Measurements from ENCODE around the gene CENPK. TPM values are rescaled to one million over a fixed set of nuclear protein-coding genes. Genes with fewer than 3 reads are reported as not detected.
"Not testable (repeated sequence)": the region's sequence is repeated elsewhere in the genome, so short reads cannot be mapped to it uniquely, and the experiment has no call there.

Gene CENPK
- polyA plus RNA-seq, 3 donors = 30.3 to 41.9 (median 33.2) TPM

DNA sequence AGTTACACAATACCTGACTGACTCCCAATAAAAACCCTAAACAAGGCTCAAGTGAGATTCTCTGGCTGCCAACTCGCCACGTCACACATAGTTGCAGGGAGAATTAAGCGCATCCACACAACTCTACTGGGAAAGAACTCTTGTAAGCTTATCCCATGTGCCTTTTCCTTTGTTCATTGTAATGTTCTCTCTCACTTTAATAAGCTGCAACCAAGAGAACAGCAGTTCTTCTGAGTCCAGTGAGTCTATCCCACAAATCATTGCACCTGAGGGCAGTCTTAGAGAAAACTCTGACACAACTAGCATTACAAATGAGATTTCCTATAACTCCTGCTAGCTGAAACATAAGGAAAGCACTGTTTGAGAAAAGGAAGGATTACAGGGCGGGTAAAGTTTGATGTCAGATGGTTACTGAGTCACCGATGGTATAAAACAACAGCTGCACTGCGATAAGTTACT lies 27.4 kb downstream of the CENPK start:
- DNase-seq (ENCODE audit: extremely low read depth in 1 of 11, low read depth in 9 of 11, low spot score in 4 of 11) = no peak

DNA sequence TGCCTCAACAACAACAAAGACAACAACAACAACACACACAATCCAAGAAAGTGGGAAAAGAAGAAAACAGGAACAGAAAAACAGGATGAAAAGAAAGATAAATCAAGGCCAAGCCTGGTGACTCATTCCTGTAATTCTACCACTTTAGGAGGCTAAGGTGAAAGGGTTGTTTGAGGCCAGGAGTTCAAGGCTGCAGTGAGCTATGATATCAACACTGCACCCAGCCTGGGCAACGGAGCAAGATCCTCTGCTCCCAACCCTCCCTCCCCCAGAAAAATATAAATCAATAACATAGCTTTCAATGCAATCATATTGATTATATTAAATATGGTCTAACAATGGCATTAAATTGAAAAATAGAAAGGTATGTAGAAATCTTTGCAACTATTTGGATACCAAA lies 32.1 kb downstream of the CENPK start:
- DNase-seq (ENCODE audit: extremely low read depth in 1 of 11, low read depth in 9 of 11, low spot score in 4 of 11) = no peak

DNA sequence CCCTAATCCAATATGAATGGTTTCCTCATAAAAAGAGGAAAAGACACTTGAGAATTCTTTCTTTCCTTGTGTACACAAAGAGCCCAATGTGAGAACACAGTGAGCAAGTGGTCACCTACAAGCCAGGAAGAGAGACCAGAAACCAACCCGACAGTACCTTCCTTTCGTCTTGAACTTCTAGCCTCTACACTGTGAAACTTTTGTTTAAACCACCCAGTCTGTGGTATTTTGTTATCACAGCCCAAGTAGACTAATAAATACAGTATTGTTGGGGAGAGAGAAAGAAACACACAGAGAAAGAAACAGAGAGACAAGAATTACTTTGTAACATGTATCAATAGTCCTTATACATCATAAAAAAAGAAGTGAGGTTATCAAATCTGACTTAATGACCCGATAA lies 37.2 kb downstream of the CENPK start:
- DNase-seq (ENCODE audit: extremely low read depth in 1 of 11, low read depth in 9 of 11, low spot score in 4 of 11) = no peak

DNA sequence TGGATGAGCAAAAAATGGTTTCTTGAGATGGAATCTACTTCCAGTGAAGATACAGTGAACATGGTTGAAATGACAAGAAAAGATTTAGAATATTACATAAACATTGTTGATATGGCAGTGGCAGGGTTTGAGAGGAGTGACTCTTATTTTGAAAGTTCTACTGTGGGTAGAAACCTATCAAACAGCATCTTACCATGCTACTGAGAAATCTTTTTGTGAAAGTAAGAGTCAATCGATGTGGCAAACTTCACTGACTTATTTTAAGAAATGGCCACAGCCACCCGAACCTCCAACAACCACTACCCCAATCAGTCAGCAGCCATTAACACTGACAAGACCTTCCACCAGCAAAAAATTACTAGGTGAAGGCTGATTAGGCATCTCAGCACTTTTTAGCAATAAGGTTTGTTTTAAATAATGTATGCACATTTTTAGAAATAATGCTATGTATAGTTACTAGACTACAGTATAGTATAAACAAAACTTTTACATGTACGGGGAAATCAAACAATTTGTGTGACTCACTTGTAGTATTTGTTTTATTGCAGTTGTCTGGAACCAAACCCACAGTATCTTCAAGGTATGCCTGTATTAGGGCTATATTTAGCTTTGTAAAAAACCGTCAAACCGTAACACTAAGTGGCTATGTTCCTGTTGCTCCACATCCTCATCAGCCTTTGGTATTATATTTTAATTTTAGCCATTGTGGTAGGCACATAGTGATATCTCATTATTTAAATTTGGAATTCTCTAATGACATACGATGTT lies 50.6 kb downstream of the CENPK start:
- DNase-seq (ENCODE audit: extremely low read depth in 1 of 11, low read depth in 9 of 11, low spot score in 4 of 11) = no peak

DNA sequence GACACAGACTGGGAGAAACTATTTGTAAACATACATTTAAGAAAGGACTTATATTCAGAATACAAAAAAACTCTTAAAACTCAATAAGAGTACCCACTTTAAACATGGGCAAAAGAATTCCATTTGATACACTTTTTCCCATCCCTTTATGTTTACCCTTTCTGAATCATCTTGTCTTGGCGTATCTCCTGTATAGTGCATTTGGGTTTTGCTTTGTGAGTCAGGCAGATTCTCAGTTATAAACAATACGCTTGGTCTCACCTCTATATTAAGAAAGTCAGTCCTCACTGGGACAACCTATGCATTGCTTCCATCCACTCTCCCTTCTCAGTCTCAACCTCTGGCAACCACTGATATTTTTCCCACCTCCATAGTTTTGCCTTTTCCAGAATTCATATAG lies 54.0 kb downstream of the CENPK start:
- no peak for DNase-seq (ENCODE audit: extremely low read depth in 1 of 11, low read depth in 9 of 11, low spot score in 4 of 11)

DNA sequence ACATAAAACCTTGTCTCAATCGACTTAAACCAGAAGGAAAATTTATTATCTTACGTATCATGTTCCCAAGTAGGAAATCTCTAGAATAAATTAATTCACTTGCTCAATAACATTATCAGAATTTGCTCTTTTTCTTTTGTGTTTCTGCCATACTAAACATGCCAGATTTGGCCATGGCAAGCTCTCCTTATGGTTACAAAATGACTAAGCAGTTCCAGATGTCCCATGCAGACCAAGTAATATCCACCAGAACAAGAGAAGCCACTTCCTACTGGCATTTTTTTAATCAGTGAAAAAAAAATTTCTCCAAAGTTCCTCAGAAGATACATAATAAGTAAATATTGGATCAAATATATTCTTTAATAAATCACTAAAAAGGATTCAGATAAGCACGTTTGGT lies 56.0 kb downstream of the CENPK start:
- DNase-seq (ENCODE audit: extremely low read depth in 1 of 11, low read depth in 9 of 11, low spot score in 4 of 11) = no peak

DNA sequence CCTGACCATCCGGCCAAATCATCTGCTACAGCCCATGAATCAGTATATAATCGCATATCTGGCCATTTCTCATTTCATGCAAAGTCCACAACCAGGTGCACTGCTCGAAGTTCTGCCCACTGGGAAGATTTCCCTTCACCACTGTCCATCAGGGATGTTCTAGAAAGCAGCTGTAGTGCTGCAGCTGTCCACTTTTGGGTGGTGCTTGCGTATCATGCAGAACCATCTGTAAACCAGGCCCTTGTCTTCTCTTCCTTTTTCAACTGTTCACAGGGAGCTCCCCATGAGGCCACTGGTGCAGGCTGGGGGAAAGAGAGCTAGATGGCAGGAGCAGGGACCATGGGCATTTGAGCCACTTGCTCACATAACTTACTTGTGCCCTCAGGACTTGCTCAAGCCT lies 73.8 kb downstream of the CENPK start:
- DNase-seq (ENCODE audit: extremely low read depth in 1 of 11, low read depth in 9 of 11, low spot score in 4 of 11) = no peak

DNA sequence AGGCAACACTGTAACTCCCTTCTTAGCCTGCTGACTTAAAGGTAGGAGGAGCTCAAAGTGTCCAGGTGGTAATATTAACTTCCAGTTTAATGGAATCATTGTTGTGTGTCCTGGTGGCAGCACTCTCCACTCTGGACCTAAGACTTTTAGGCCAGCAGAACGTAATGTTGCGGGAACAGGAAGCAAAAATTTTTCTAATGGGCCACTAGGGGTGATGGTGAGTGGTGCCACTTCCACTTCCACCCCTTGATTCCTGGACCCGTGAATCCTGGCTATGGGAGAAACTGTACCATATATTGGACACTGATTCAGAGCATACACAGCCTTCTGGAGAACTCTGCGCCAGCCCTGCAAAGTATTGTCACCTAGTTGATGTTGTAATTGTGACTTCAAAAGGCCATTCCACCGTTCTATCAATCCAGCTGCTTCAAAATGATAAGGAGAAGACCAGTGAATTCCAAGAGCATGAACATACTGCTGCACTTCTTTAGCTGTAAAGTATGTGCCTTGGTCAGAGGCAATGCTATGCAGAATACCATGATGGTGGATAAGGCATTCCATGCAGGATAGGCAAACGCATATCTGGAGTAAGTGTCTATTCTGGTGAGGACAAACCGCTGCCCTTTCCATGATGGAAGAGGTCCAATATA lies 74.8 kb downstream of the CENPK start:
- DNase-seq (ENCODE audit: extremely low read depth in 1 of 11, low read depth in 9 of 11, low spot score in 4 of 11) = not testable (repeated sequence)

DNA sequence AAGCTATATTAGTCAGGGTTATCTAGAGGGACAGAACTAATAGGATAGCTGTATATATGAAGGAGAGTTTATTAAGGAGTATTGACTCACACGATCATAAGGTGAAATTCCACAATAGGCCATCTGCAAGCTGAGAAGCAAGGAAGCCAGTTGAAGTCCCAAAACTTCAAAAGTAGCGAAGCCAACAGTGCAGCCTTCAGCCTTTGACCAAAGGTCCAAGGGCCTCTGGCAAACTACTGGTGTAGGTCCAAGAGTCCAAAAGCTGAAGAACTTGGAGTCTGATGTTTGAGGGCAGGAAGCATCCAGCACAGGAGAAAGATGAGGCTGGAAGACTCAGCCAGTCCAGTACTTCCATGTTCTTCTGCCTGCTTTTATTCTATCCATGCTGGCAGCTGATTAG lies 76.2 kb downstream of the CENPK start:
- DNase-seq (ENCODE audit: extremely low read depth in 1 of 11, low read depth in 9 of 11, low spot score in 4 of 11) = not testable (repeated sequence)

DNA sequence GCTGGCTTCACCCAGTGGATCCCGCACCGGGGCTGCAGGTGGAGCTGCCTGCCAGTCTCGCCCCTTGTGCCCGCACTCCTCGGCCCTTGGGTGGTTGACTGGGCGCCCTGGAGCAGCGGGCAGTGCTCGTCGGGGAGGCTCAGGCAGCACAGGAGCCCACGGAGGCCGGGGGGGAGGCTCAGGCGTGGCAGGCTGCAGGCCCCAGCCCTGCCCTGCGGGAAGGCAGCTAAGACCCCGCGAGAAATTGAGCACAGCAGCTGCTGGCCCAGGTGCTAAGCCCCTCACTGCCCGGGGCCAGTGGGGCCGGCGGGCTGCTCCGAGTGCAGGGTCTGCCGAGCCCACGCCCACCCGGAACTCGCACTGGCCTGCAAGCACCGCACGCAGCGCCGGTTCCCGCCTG lies 77.6 kb downstream of the CENPK start:
- no peak for DNase-seq (ENCODE audit: extremely low read depth in 1 of 11, low read depth in 9 of 11, low spot score in 4 of 11)

DNA sequence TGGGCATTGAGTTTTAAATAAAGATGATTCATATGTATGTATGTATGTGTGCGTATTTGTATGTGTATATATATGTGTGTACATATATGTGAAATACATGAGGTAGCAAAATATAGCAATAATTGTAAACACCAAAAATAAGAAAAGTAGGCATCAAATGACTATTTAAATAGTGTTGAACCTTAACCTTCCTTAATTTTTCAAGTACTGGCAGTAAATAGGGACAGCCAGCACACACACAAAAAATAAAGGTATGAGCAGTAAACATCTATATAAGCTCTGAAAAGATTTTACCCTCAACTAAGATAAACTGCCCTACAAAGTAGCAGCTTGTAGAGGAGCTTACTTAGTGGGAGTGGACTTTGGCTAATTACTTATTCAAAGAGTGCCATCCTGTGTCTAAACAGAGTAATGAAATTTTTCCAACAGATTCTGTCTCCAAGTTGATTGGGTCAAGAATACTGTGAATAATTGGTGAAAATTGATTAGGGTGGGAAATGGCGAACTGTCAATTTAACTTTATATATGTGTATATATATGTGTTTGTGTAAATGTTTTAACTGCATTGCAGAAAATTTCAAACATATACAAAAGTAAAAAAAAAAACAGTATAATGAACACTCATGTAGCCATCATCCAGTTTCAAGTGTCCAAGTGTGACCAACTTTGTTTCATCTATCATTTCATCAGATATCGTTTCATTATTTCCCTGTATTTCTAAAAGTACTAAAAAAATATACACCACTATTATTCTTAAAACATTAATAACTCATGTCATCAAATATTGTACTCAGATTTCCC lies 79.2 kb downstream of the CENPK start:
- DNase-seq (ENCODE audit: extremely low read depth in 1 of 11, low read depth in 9 of 11, low spot score in 4 of 11) = peak in 8 of 11 donors; percentile 15 to 54 (median 29)

DNA sequence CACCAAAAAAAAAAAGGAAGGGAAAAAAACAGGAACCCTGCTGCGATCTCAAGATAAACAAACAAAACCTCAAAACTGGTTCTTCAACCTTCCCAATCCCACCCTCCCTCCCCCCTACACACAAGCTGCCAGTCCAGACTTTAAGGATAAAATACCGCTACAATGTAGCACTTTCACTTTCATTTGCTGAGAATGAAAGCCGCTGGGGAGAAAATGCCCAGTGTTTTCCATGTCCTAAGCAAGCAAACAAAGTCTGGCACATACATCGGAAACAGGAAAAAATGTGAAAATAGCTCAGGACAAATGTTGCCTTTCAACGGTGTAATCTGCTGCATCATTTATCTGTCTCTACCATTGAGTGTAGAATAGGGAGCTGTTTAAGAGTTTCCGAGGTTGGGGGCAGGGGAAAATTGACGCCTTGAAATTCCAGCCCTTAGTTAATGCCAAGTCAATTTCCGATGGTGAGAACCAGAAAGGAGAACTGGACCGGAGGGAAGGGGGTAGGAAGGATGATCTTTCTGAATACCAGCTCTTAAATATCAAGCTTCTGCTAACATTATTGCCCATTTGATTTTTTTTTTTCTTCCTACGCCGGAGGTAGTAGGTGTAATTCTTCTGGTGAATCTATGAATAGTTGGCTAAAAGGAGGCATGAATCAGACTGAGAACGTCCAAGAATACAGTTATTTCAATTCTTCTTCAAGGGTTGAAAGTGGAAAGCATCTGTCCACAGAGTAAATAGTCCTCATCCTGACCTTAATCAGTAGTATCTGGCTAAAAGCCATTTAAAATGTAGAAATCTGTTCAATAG lies 80.0 kb downstream of the CENPK start:
- DNase-seq (ENCODE audit: extremely low read depth in 1 of 11, low read depth in 9 of 11, low spot score in 4 of 11) = peak; percentile 26 to 66 (median 55)

DNA sequence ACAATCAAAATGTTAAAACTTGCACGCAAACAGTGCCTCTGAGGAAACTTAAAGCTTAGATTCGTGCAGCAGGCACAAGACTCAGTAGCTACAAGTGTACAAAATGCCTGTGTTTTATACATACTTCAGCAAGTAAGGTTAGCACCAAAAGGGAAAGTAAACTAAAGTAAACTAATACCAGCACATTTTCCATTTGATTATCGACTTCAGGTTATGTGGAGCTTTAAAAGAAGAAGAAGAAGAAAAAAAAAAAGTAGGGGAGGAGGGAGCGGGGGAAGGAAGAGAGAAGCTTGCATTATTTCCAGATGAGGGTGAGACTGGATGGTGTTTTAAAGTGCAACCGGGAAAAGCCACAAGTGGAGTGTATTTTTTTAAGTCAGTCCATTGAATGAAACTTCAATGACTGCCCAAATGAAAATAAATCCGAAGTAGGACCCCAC lies 80.7 kb downstream of the CENPK start:
- DNase-seq (ENCODE audit: extremely low read depth in 1 of 11, low read depth in 9 of 11, low spot score in 4 of 11) = peak in 8 of 11 donors; percentile 8 to 54 (median 22)

DNA sequence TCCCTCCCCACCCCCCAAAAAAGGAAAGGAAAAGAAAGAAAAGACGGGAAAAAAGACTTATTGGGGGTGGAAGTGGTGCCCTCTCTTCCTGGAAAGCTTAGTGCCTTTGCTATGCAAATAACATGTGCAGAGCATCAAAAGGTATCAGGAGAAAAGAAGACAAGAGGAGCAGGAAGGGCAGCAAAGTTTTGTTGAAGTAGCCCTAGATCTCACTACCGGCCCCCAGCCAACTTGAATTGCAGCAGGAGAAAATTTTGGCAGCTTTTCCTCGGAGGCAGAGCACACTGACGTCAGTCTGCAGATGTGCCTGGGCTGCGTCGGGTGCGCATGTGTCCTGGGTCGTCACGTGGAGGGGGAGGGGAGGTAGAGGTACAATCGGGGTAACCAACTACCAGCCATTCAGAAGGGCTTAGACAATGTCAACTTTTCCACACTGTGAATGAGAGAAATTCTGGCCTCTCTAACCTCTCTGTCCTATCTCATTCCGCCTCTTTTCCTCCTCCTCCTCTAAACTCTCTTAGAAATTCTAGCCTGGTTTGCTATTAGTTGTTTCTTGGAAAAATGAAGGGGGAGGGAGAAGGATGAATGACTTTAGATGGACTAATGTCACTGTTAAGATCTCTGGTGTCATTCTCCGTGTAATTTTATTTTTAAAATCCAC lies 81.2 kb downstream of the CENPK start, which contains the start of gene ADAMTS6:
ADAMTS6 (minus strand) TSS at position 286 of the 661 bp plus-strand sequence. CDS start 8,247 bp downstream, outside the sequence.
- peak; percentile 73 to 93 (median 84) for DNase-seq (ENCODE audit: extremely low read depth in 1 of 11, low read depth in 9 of 11, low spot score in 4 of 11)

DNA sequence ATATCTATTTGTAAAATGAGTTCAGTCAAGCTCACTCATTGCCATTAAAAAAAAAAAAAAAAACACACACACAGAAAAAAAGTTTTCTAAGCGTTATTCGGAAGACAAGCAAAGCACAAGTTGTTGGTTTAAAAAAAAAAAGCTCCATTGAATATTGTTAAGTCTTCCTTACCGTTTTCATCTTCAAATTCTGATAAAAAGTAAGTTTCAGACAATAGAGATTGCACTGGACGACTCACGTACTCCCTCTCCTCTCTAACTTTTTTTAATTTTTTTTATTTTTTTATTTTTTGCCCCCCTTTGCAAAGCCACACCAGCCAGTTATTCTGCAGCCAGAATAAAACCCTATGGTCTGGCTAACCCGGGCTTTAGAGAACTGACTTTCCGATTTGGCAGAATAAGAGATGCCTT lies 81.8 kb downstream of the CENPK start:
- peak in 7 of 11 donors; percentile 3 to 11 (median 7) for DNase-seq (ENCODE audit: extremely low read depth in 1 of 11, low read depth in 9 of 11, low spot score in 4 of 11)

DNA sequence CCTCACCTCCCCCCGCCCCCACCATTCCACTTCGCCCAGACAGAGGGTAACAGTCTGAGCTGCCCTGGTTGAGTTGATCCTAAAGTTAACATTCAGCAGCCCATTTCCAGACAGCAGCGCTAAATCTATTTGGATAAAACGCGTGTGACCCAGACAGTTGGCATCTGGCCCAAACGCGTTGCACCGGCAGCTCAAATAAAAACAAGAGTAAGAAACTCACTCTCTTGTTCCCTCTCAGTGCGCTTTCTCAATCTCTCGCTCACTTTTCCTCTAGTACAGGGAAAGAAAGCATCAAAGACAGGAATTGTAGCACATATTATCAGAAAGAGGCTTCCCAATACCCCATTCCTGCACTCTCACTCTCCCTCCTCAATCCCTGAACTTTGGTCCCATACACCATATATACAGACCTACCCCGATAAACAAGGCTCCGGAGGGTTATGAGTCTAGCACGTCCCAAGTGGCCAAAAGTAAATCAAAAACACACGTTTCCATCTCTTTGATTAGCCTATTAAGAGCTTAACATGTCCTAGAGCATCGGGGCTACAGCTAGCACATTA lies 82.6 kb downstream of the CENPK start:
- DNase-seq (ENCODE audit: extremely low read depth in 1 of 11, low read depth in 9 of 11, low spot score in 4 of 11) = peak; percentile 20 to 71 (median 56)

DNA sequence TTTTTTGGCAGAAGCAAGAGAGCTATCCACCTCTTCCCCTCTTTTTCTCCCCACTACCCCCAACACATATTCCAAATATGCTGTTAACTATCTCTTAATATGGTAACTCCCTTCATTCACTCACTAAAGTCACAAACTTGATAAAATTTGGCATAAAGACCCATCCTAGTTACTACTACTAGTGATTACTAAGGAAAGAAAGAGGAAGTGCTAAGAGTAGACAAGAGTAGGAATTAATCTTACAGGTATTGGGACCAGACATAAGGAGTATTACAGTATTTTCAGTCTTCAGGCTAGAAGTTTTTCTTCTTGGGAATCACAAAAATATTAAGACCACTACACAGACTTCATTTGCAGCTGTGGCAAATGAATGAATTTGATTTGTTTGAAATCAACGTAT lies 83.4 kb downstream of the CENPK start:
- DNase-seq (ENCODE audit: extremely low read depth in 1 of 11, low read depth in 9 of 11, low spot score in 4 of 11) = no peak

DNA sequence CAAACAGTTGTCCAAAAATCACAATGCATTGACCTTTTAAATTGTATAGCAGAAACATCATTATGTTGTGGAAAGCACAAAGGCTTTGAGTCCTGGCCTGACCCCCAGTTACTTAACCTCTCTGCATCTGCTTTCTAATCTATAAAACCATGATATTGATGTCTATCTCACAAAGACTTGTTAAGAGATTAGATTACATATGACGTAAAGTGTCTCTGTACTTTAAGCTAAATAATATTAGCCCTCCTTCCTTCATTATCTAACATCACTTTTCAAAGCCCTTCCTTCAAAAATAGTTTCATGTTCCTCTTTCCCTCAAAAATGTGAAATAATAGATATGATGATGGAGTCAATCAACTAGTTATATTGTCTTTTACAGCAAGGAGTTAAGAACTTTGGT lies 84.6 kb downstream of the CENPK start:
- no peak for DNase-seq (ENCODE audit: extremely low read depth in 1 of 11, low read depth in 9 of 11, low spot score in 4 of 11)

Measured in renal cortex interstitium (tissue), 11 donors.